ACHN (cell line): ENCODE data around the gene MARS1.
A peak's percentile ranks its signal among the peaks of the same experiment; 100 is the strongest.

Experiments used
- DNase-seq: peaks from one replicate; pipeline ENCODE4 v3.0.0-alpha.2; 2015
- in situ Hi-C: cut with HindIII; loops from 2 replicates; pipeline ENCODE4 v1.10.0; 2017; ENCODE audit warnings: low sequenced_read_pairs, low pct_ligation_motif_present, low pct_unique_long_range_greater_than_20kb

MARS1 gene

DNA sequence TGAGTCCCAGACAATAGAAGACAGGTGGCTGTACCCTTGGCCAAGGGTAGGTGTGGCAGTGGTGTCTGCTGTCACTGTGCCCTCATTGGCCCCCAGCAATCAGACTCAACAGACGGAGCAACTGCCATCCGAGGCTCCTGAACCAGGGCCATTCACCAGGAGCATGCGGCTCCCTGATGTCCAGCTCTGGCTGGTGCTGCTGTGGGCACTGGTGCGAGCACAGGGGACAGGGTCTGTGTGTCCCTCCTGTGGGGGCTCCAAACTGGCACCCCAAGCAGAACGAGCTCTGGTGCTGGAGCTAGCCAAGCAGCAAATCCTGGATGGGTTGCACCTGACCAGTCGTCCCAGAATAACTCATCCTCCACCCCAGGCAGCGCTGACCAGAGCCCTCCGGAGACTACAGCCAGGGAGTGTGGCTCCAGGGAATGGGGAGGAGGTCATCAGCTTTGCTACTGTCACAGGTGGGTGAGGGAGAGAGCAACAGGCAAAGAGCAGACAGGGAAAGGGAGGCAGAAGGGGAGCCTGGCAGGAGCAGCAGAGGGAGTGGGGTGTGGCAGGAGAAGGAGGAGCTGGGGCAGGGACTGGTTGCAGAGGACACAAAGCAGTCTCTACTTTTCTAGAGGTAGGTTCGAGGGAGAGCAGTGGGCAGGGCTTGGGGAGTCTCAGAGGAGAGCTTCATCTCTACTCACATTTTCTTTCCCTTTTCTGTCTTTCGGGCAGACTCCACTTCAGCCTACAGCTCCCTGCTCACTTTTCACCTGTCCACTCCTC lies 32.3 kb upstream of the MARS1 start:
- no peak for DNase-seq

GRCh38 chr12:57456145-57456700 lies 31.6 kb upstream of the MARS1 start:
- in situ Hi-C loops: loop anchor here (25.0 kb wide), 1 partner anchor 169 kb away; no protein-coding TSS in a partner anchor
- DNase-seq: peak; percentile 81

More for the DNA sequence above, 32.3 kb upstream of the MARS1 start:
- in situ Hi-C loops: loop anchor here (25.0 kb wide), 1 partner anchor 168 kb away; no protein-coding TSS in a partner anchor

GRCh38 chr12:57456737-57457490 lies 31.0 kb upstream of the MARS1 start:
- no peak for DNase-seq
- in situ Hi-C loops: loop anchor here (25.0 kb wide), 1 partner anchor 170 kb away; no protein-coding TSS in a partner anchor

- in situ Hi-C loops: loop anchor here (25.0 kb wide), 1 partner anchor 171 kb away; no protein-coding TSS in a partner anchor
- DNase-seq: no peak
Measured at GRCh38 chr12:57458665-57459054, 29.2 kb upstream of the MARS1 start.

- DNase-seq: peak; percentile 99
- in situ Hi-C loops: loop anchor here (25.0 kb wide), 1 partner anchor 172 kb away; no protein-coding TSS in a partner anchor
Measured at GRCh38 chr12:57459055-57459749, 28.7 kb upstream of the MARS1 start.

DNA sequence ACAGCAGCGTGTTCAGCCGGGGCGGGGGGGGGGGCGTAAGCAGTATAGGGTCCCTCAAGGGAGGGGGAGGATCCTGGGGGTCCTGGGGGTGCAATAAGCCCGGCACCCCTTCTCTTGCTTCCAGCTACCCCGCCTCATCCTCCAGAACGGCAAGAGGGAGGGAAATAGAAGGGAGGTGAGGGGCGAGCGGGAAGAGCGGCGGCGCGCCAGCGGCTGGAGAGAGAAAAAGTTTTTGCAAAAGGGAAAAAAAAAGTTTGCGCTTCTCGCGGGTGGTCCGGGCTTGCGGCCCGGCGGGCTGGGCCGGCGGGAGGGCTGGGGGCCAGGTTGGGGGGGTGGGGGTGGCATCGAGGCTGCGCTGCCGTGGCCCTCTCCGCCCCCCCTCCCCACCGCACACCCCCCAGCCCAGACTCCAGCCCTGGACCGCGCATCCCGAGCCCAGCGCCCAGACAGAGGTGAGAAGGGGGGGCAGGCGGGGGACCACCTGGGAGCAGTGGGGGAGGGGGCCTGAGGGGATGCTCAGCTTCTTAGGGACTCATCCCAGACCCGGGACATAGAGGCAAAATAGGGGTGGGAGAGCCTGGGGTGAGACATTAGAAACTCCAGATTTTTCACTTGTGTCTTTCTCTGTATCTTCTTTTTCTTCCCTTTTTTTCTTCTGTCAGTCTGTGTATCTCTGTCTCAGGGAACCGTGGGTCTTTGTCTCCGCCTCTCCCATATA lies 28.0 kb upstream of the MARS1 start, which contains the start of gene GLI1:
GLI1 (plus strand) TSS at position 36 of the 718 bp plus-strand sequence. CDS start 3,907 bp downstream, outside the sequence.
- DNase-seq: peak; percentile 62
- in situ Hi-C loops: loop anchor here (25.0 kb wide), 1 partner anchor 173 kb away; no protein-coding TSS in a partner anchor

GRCh38 chr12:57460468-57460784 lies 27.4 kb upstream of the MARS1 start:
- in situ Hi-C loops: loop anchor here (25.0 kb wide), 1 partner anchor 173 kb away; no protein-coding TSS in a partner anchor
- DNase-seq: no peak

DNA sequence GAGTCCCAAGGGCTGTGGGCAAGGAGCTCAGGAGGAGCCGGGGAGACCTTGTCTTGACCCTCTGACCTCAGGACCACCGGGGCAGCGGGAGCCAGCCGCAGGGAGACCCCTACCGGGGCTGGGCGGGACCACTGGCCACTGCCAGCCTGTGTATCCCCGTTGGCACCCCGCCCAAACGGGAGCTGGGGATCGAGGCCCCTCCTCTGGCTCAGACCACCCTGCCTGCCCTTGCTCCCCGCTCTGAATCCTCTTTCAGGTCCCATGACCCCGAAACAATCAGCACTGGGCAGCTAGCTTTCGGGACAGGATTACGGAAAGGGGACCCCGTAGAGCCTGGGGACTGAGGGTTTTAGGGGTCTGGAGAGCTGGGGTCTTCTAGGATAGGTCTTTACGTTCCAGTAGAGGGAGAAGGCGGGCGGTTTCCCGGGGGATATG lies 27.0 kb upstream of the MARS1 start:
- in situ Hi-C loops: loop anchor here (25.0 kb wide), 1 partner anchor 174 kb away; no protein-coding TSS in a partner anchor
- DNase-seq: no peak

DNA sequence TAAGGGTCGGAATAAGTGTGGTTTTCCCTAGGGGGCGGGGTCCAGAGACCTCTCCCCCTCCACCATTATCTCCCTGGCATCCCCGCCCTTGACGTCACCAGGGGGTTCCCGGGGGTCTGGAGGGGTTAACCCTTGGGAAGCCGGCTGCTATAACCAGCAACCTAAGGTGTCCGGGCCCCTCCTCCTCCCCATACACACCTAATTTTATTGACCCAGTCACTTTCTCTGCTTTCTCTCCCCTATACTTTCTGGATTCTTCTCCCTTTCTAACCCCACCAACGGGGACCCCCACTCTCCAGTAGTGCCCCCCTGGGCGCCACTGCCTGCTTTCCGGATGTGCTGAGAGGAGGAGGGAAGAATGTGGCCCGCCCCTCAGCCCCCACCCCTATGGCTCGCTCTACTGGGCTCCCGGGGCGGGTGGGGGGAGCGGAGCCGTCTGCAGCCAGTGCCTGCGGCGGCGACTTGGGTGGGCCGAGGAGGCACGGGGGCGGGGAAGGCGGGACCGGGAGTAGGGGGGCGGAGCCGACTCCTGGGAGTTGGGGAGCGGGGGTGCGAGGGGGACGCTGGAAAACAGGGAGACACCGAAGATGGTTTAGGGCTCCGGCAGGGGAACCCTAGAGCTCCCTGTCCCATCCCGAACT lies 26.5 kb upstream of the MARS1 start:
- DNase-seq: peak; percentile 84
- in situ Hi-C loops: loop anchor here (25.0 kb wide), 1 partner anchor 174 kb away; no protein-coding TSS in a partner anchor

- in situ Hi-C loops: loop anchor here (25.0 kb wide), 1 partner anchor 175 kb away; no protein-coding TSS in a partner anchor
Measured at GRCh38 chr12:57461917-57462250, 26.0 kb upstream of the MARS1 start.

DNA sequence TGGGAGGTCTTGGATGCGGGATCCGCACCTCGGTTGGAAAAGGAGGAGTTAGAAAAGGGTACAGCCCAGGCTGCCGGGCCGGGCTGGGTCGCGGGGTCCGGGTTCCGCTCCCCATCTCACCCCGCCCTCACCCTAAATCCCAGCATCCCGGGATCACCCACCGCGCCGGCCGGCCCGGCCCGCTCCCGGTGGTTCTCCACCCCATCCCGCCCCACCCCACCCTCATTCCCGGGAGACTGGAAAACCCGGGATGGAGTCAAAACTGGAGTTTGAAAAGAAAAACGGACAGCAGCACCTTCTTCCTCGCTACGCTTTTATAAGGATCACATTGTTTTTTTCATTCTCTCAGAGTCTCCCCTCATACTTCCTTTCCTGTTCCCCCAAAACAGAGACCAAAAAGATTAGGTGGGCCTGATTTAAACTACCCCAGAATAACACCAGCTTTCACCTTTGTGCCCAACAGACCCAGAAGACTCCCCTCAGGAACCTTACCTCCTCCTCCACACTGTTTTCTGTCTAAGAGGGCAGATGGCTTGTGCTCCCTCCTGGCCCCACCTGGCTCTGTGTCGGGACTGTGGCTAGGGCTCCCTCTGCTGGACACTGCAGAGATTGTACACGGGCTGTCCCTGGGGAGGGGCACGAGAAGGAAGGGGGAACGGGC lies 25.5 kb upstream of the MARS1 start:
- DNase-seq: peak; percentile 96
- in situ Hi-C loops: loop anchor here (25.0 kb wide), 1 partner anchor 175 kb away; no protein-coding TSS in a partner anchor

More at GRCh38 chr12:57461917-57462250, 26.0 kb upstream of the MARS1 start:
- no peak for DNase-seq

DNA sequence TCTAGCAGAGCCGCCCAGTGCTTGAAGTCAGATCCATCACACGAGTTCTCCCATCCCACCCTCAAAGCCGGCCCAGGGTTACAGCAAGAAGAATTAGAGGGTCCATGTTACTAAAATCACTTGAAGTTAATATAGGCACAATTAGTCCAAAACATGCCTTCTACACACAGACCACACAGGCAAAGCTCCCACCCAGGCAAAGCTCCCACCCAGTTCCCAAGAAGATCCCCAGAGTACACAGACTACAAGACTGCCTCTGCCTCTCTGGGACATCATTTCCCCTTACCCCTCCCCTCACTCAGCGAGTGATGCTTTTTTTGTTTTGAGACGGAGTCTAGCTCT lies 25.0 kb upstream of the MARS1 start:
- in situ Hi-C loops: loop anchor here (25.0 kb wide), 1 partner anchor 176 kb away; no protein-coding TSS in a partner anchor
- no peak for DNase-seq

DNA sequence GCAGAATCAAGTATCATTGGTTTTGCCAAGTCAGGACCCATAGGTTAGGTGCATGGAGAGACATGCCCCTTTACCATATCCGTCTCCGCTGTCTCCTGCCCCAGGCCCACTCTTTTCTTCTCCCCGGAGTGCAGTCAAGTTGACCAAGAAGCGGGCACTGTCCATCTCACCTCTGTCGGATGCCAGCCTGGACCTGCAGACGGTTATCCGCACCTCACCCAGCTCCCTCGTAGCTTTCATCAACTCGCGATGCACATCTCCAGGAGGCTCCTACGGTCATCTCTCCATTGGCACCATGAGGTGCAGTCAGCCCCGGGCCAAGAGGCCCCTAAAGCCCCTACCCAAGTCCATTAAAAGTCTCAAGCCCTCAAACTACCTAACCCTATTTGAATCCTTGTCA lies 23.3 kb upstream of the MARS1 start:
- in situ Hi-C loops: loop anchor here (25.0 kb wide), 1 partner anchor 177 kb away; no protein-coding TSS in a partner anchor
- no peak for DNase-seq

DNA sequence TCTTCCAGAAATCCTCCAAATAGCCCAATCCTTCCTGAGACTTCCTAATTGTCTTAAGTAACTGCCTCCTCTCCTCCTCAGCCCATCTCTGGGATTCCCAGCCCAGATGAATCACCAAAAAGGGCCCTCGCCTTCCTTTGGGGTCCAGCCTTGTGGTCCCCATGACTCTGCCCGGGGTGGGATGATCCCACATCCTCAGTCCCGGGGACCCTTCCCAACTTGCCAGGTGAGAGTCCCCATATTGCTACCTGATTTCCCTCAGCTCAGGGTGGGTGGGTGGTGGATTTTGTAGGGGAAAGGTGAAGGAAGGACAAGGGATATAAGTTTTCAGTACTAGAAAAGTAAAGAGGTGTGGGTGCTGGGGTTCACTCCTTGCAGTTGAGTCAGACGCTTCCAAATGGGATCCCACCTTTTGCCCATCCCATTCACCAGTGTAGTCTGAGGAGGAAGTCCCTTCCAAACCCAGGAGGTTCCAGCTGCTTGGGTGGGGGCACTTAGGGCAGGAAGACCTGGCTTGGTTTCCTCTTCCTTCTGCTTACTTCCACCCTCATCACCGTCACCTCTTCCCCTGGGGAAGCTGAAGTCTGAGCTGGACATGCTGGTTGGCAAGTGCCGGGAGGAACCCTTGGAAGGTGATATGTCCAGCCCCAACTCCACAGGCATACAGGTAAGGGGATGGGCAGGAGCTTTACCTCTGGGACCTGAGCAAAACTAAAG lies 22.7 kb upstream of the MARS1 start:
- DNase-seq: no peak
- in situ Hi-C loops: loop anchor here (25.0 kb wide), 1 partner anchor 178 kb away; no protein-coding TSS in a partner anchor

DNA sequence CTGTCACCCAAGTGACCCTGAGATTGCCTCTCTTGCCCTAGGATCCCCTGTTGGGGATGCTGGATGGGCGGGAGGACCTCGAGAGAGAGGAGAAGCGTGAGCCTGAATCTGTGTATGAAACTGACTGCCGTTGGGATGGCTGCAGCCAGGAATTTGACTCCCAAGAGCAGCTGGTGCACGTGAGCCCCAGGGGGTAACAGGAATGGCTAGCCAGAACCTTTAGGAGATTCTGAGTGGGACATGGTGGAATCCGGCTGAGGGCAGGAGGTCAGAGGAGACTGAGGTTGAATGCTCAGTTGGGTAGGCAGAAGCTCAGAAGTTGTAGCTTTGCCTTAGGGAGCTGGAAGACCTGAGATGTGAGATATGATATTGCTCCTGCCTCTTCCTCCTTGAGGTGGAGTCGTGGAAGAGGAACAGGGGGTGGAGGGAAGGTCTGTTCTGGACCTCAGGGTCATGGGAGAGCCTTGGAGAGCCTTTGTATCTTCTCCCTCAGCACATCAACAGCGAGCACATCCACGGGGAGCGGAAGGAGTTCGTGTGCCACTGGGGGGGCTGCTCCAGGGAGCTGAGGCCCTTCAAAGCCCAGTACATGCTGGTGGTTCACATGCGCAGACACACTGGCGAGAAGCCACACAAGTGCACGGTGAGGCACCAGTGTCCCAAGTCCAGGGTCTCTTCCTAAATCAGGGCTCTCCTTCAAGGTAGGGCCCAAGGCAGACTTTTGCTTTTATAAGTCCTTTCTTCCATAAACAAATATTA lies 21.9 kb upstream of the MARS1 start:
- no peak for DNase-seq
- in situ Hi-C loops: loop anchor here (25.0 kb wide), 1 partner anchor 179 kb away; no protein-coding TSS in a partner anchor
